SK-N-SH treated with all-trans-retinoic acid at 6 μM for 48 hours (cell line): ENCODE results near the gene CACNA1C.

Experiments used
- ARNTL ChIP-seq: fragments of 450-650 bp; formaldehyde crosslinking; IDR thresholded peaks from 2 replicates; pipeline ENCODE4 v1.5.0; 2020; ENCODE audit warnings: low read depth, mild to moderate bottlenecking, moderate library complexity, borderline replicate concordance
- CREB5 ChIP-seq: fragments of 250-450 bp; sonication (Bioruptor Pico); IDR thresholded peaks from 2 replicates; pipeline ENCODE4 v1.5.1; 2020; ENCODE audit warnings: low read depth, mild to moderate bottlenecking, moderate library complexity
- GLIS3 ChIP-seq: fragments of 250-450 bp; sonication (Bioruptor Pico); IDR thresholded peaks from 2 replicates; pipeline ENCODE4 v1.5.0; 2020; ENCODE audit warnings: mild to moderate bottlenecking, moderate library complexity
- OSR1 ChIP-seq: fragments of 250-450 bp; sonication (Bioruptor Pico); IDR thresholded peaks from 2 replicates; pipeline ENCODE4 v1.8.0; 2022; ENCODE audit warnings: moderate library complexity, mild to moderate bottlenecking, inconsistent platforms
- RARB ChIP-seq: fragments of 250-450 bp; sonication (Bioruptor Pico); IDR thresholded peaks from 2 replicates; pipeline ENCODE4 v1.8.0; 2021; ENCODE audit warnings: mild to moderate bottlenecking, moderate library complexity
- TCF4 ChIP-seq: fragments of 250-450 bp; sonication (Bioruptor Pico); IDR thresholded peaks from 2 replicates; pipeline ENCODE4 v1.8.0; 2021; ENCODE audit warnings: mild to moderate bottlenecking, moderate library complexity, borderline replicate concordance
- ZC3H10 ChIP-seq: fragments of 250-450 bp; sonication (Bioruptor Pico); IDR thresholded peaks from 2 replicates; pipeline ENCODE4 v1.5.1; 2021; ENCODE audit warnings: mild to moderate bottlenecking, moderate library complexity
- ZFP3 ChIP-seq: fragments of 250-450 bp; sonication (Bioruptor Pico); IDR thresholded peaks from 2 replicates; pipeline ENCODE4 v1.5.0; 2020; ENCODE audit warnings: mild to moderate bottlenecking, moderate library complexity
- ZFP30 ChIP-seq: fragments of 450-650 bp; formaldehyde crosslinking; IDR thresholded peaks from 2 replicates; pipeline ENCODE4 v1.5.0; 2022; ENCODE audit warnings: mild to moderate bottlenecking, moderate library complexity
- ZNF565 ChIP-seq: fragments of 450-650 bp; formaldehyde crosslinking; conservative IDR thresholded peaks from 2 replicates; pipeline ENCODE4 v1.5.0; 2020; ENCODE audit warnings: low read depth, mild to moderate bottlenecking, moderate library complexity
- TF ChIP-seq, protein P1 (sequence below): fragments of 250-450 bp; sonication (Bioruptor Pico); IDR thresholded peaks from 2 replicates; pipeline ENCODE4 v1.5.1; 2021; ENCODE audit warnings: mild to moderate bottlenecking, moderate library complexity

GRCh38 chr12:2049604-2050540 is 2.9 kb upstream of the CACNA1C start:
- TF ChIP-seq CREB5 = no peak
- no peak for TF ChIP-seq ZC3H10 (CRISPR knock-in tag)
- TF ChIP-seq ZNF565 (CRISPR knock-in tag) = no peak
- TF ChIP-seq ZFP30 (CRISPR knock-in tag) = no peak
- TF ChIP-seq RARB = no peak
- no peak for TF ChIP-seq GLIS3 (CRISPR knock-in tag)
- TF ChIP-seq OSR1 = no peak
- TF ChIP-seq ARNTL = no peak
- TF ChIP-seq, protein P1, sequence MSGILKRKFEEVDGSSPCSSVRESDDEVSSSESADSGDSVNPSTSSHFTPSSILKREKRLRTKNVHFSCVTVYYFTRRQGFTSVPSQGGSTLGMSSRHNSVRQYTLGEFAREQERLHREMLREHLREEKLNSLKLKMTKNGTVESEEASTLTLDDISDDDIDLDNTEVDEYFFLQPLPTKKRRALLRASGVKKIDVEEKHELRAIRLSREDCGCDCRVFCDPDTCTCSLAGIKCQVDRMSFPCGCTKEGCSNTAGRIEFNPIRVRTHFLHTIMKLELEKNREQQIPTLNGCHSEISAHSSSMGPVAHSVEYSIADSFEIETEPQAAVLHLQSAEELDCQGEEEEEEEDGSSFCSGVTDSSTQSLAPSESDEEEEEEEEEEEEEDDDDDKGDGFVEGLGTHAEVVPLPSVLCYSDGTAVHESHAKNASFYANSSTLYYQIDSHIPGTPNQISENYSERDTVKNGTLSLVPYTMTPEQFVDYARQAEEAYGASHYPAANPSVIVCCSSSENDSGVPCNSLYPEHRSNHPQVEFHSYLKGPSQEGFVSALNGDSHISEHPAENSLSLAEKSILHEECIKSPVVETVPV (CRISPR knock-in tag) = no peak
- no peak for TF ChIP-seq ZFP3
- TF ChIP-seq TCF4 (CRISPR knock-in tag) = no peak
